Natural killer cell (primary cell): Measurements from ENCODE around the gene DCN. TPM values are rescaled to one million over a fixed set of nuclear protein-coding genes. Genes with fewer than 3 reads are reported as not detected.
"Not testable (repeated sequence)": the region's sequence is repeated elsewhere in the genome, so short reads cannot be mapped to it uniquely, and the experiment has no call there.

Experiments
- ATAC-seq, 3 donors: fragments of 150-1000 bp in 2 of 3; fragments of 200-7000 bp in 1 of 3; cut with Tn5 transposase; 1 replicate in 1 of 3; 2 replicates in 2 of 3; pipeline ENCODE4 v1.10.0; 2021; ENCODE audit warnings: mild to moderate bottlenecking in 2 of 3, moderate library complexity in 2 of 3
- DNase-seq, 2 donors: peaks; one replicate each; pipeline versions ENCODE4 v3.0.0 to v3.0.0-alpha.2; 2013 to 2021; ENCODE audit warnings: mixed read lengths in 1 of 2
- H3K27ac ChIP-seq: one replicate; pipeline ENCODE4 v1.5.1; 2013; ENCODE audit warnings: mild to moderate bottlenecking, low read length
- H3K27me3 ChIP-seq: one replicate; pipeline ENCODE4 v1.6.1; 2013; ENCODE audit warnings: low read length; ENCODE audit not compliant: control insufficient read depth, insufficient read depth
- H3K36me3 ChIP-seq: one replicate; pipeline ENCODE4 v1.6.1; 2013; ENCODE audit warnings: low read length; ENCODE audit not compliant: control insufficient read depth, insufficient read depth
- H3K4me1 ChIP-seq: one replicate; pipeline ENCODE4 v1.6.1; 2013; ENCODE audit warnings: low read length; ENCODE audit not compliant: control insufficient read depth, insufficient read depth
- H3K4me3 ChIP-seq: one replicate; pipeline ENCODE4 v1.5.1; 2013; ENCODE audit warnings: low read length
- H3K9me3 ChIP-seq: one replicate; pipeline ENCODE4 v1.6.1; 2013; ENCODE audit warnings: low read length; ENCODE audit not compliant: control insufficient read depth, insufficient read depth
- H3K27ac Mint-ChIP-seq, 2 donors: one replicate each; pipeline ENCODE4 v1.8.0; 2022; ENCODE audit warnings: mild to moderate bottlenecking in 2 of 2, mixed read lengths in 2 of 2, moderate library complexity in 1 of 2
- H3K27me3 Mint-ChIP-seq, 2 donors: one replicate each; pipeline ENCODE4 v1.8.0; 2022; ENCODE audit warnings: low read depth in 2 of 2, mixed read lengths in 2 of 2
- H3K36me3 Mint-ChIP-seq: one replicate; pipeline ENCODE4 v1.8.0; 2022; ENCODE audit warnings: mixed read lengths
- H3K4me1 Mint-ChIP-seq, 2 donors: one replicate each; pipeline ENCODE4 v1.8.0; 2022; ENCODE audit warnings: mixed read lengths in 2 of 2
- H3K4me3 Mint-ChIP-seq: one replicate; pipeline ENCODE4 v1.8.0; 2022; ENCODE audit warnings: mild to moderate bottlenecking, moderate library complexity, mixed read lengths
- H3K9me3 Mint-ChIP-seq, 2 donors: one replicate each; pipeline ENCODE4 v1.8.0; 2022; ENCODE audit warnings: mixed read lengths in 2 of 2
- WGBS: methylation state at CpG from one replicate; pipeline ENCODE4 v1.1.7; 2013; ENCODE audit warnings: missing lambda C conversion rate; ENCODE audit not compliant: insufficient coverage; 5-methylcytosine and 5-hydroxymethylcytosine counted together
- intact Hi-C: fragments of 100-400 bp; cut with micrococcal nuclease; formaldehyde crosslinking; loops from one replicate; pipeline ENCODE4 v1.14.2; 2022
- total RNA-seq, 4 donors: library from RNA; stranded (reverse); fragments of 120-200 nt in 1 of 4; gene quantifications; one replicate each; pipeline versions ENCODE4 v1.2.3 to v1.2.4, GENCODE V29; 2013 to 2022
- TF ChIP-seq, protein P1 (sequence below): fragments of 200-600 bp; IDR thresholded peaks from one replicate; pipeline ENCODE4 v1.8.0; 2022; ENCODE audit warnings: antibody characterized with exemption

DCN gene
- total RNA-seq, 3 donors from 2014 or later (not counting 1 experiment from before 2014, with no cell fraction given): 0.90 TPM; not detected in 2

GRCh38 chr12:91210618-91211017, 28.0 kb upstream of the DCN start:
- Histone ChIP-seq H3K9me3 (no peaks in the 10 kb centered on the region), H3K36me3 (no peaks in the 10 kb centered on the region), H3K4me1 (no peaks in the 10 kb centered on the region), H3K4me3 (no peak overlapping the region), H3K27me3 (no peaks in the 10 kb centered on the region), H3K27ac (no peak overlapping the region)
- TF ChIP-seq, protein P1, sequence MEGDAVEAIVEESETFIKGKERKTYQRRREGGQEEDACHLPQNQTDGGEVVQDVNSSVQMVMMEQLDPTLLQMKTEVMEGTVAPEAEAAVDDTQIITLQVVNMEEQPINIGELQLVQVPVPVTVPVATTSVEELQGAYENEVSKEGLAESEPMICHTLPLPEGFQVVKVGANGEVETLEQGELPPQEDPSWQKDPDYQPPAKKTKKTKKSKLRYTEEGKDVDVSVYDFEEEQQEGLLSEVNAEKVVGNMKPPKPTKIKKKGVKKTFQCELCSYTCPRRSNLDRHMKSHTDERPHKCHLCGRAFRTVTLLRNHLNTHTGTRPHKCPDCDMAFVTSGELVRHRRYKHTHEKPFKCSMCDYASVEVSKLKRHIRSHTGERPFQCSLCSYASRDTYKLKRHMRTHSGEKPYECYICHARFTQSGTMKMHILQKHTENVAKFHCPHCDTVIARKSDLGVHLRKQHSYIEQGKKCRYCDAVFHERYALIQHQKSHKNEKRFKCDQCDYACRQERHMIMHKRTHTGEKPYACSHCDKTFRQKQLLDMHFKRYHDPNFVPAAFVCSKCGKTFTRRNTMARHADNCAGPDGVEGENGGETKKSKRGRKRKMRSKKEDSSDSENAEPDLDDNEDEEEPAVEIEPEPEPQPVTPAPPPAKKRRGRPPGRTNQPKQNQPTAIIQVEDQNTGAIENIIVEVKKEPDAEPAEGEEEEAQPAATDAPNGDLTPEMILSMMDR: no peak
- no peaks in the 10 kb centered on the region for H3K4me1 Mint-ChIP-seq
- no peaks in the 10 kb centered on the region for H3K27me3 Mint-ChIP-seq
- peaks cover 2 to 3% of the 10 kb centered on the region in 2 donors for H3K9me3 Mint-ChIP-seq
- ATAC-seq (no peak), DNase-seq (no peak)
- no peak overlapping the region for H3K4me3 Mint-ChIP-seq
- no peak overlapping the region for H3K27ac Mint-ChIP-seq
- no peaks in the 10 kb centered on the region for H3K36me3 Mint-ChIP-seq
- intact Hi-C loops: no loop called here
- WGBS: 86% methylated on average over 2 of the region's 2 CpGs

GRCh38 chr12:91210144-91210543, 27.5 kb upstream of the DCN start:
- H3K27me3 Mint-ChIP-seq: no peaks in the 10 kb centered on the region
- H3K4me1 ChIP-seq: no peaks in the 10 kb centered on the region
- H3K9me3 ChIP-seq: no peaks in the 10 kb centered on the region
- no peak overlapping the region for H3K4me3 Mint-ChIP-seq
- DNase-seq (no peak), ATAC-seq (no peak)
- intact Hi-C loops: no loop called here
- no peaks in the 10 kb centered on the region for H3K4me1 Mint-ChIP-seq
- H3K4me3 ChIP-seq: no peak overlapping the region
- H3K9me3 Mint-ChIP-seq: peaks cover 2 to 3% of the 10 kb centered on the region in 2 donors
- no peak overlapping the region for H3K27ac ChIP-seq
- no peak overlapping the region for H3K27ac Mint-ChIP-seq
- H3K36me3 Mint-ChIP-seq: no peaks in the 10 kb centered on the region
- no peaks in the 10 kb centered on the region for H3K36me3 ChIP-seq
- no peaks in the 10 kb centered on the region for H3K27me3 ChIP-seq
- TF ChIP-seq, protein P1: no peak

DNA sequence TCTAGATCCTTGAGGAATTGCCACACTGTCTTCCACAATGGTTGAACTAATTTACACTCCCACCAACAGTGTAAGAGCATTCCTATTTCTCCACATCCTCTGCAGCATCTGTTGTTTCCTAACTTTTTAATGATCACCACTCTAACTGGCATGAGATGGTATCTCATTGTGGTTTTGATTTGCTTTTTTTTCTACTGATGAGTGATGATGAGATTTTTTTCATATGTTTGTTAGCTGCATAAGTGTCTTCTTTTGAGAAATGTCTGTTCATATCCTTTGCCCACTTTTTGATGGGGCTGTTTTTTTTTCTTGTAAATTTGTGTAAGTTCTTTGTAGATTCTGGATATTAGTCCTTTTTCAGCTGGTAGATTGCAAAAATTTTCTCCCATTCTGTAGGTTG, 24.7 kb upstream of the DCN start:
- H3K4me3 ChIP-seq, H3K27me3 ChIP-seq, H3K9me3 Mint-ChIP-seq, H3K27ac Mint-ChIP-seq, H3K4me1 Mint-ChIP-seq, H3K4me1 ChIP-seq, H3K9me3 ChIP-seq, H3K27ac ChIP-seq, H3K36me3 Mint-ChIP-seq, H3K36me3 ChIP-seq, H3K4me3 Mint-ChIP-seq, ATAC-seq, DNase-seq, H3K27me3 Mint-ChIP-seq, intact Hi-C loops: not testable (repeated sequence)

GRCh38 chr12:91205811-91206210, 23.2 kb upstream of the DCN start:
- WGBS: 62% methylated on average over 1 of the region's 1 CpG
- H3K27ac Mint-ChIP-seq: no peak overlapping the region
- intact Hi-C loops: no loop called here

More at GRCh38 chr12:91205811-91206210, 23.2 kb upstream of the DCN start:
- no peak for ATAC-seq
- Mint-ChIP-seq H3K9me3 (peaks cover 0 to 2% of the 10 kb centered on the region in 2 donors), H3K4me1 (no peaks in the 10 kb centered on the region), H3K4me3 (no peak overlapping the region), H3K36me3 (no peaks in the 10 kb centered on the region), H3K27me3 (no peaks in the 10 kb centered on the region)
- Histone ChIP-seq H3K27ac (no peak overlapping the region), H3K4me3 (no peak overlapping the region), H3K27me3 (no peaks in the 10 kb centered on the region), H3K4me1 (no peaks in the 10 kb centered on the region), H3K36me3 (no peaks in the 10 kb centered on the region), H3K9me3 (no peaks in the 10 kb centered on the region)
- TF ChIP-seq, protein P1: no peak
- no peak for DNase-seq
